ENCODE data around the gene RCAN1. TPM values are rescaled to one million over a fixed set of nuclear protein-coding genes. Genes with fewer than 3 reads are reported as not detected.

The RCAN1 gene
- total and polyA plus RNA-seq, 2 of the 4 experiments (the other 2 are of a cell fraction): 53.5 to 175 TPM

DNA sequence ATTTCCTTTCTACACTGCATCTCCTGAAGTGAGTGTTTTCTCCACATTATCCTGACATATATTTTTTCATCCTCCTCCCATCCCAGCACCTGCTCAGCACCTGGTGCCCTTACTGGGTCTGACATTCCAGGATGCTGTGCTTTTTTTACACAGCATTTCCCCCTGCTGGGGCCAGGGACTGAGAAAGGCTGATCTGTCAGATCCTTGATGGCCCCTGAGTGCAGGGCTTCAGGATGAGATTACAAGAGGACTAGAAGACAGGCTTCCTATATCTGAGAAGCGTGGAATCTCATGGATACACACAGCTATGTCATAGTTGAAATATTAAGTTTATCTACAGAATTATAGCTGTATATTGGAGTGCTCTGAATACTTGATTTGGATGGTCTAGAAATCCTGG, 24.4 kb downstream of the RCAN1 start:
- no peak overlapping the region for H3K23ac ChIP-seq (ENCODE audit: low read depth, low read length)
- H2AK5ac ChIP-seq (ENCODE audit: low read depth, low read length): no peak overlapping the region
- H2BK20ac ChIP-seq (ENCODE audit: low read depth, low read length): no peak overlapping the region
- DNase-seq (no peak), ATAC-seq (ENCODE audit: low read depth) (no peak)
- CTCF ChIA-PET: interaction anchor here (1.0 kb wide), 1 partner anchor 79 kb away, joined by 3 read pairs; no protein-coding TSS in a partner anchor
- H4K8ac ChIP-seq (ENCODE audit: low read depth in 2 of 2, low read length in 2 of 2): no peak overlapping the region
- H3K9me3 ChIP-seq (ENCODE audit: control insufficient read depth, insufficient read depth, low read length): no peaks in the 10 kb centered on the region
- H3K79me1 ChIP-seq (ENCODE audit: low read depth in 1 of 2, low read length in 2 of 2): peaks cover 12 to 23% of the 10 kb centered on the region in 2 experiments; a peak in 3 of 4 replicates
- H3K4me3 ChIP-seq (ENCODE audit: insufficient read depth, low read depth, low read length): no peak overlapping the region
- no CpG with 5 or more reads among the region's 1 CpG for WGBS, 2 experiments (ENCODE audit: extremely low coverage in 2 of 2, insufficient read length in 1 of 2)
- no peak overlapping the region for H3K14ac ChIP-seq (replicated peaks; ENCODE audit: low read depth, low read length)
- H3K56ac ChIP-seq (ENCODE audit: extremely low read depth, insufficient read depth, low read length): no peak overlapping the region
- dilution Hi-C loops (cut with HindIII; ENCODE audit: low sequenced_read_pairs, unreplicated experiment) (no loop called here), in situ Hi-C loops (cut with MboI; ENCODE audit: low sequenced_read_pairs) (no loop called here), intact Hi-C loops (cut with micrococcal nuclease) (no loop called here)
- no peak overlapping the region for H2BK5ac ChIP-seq (ENCODE audit: low read depth, low read length, poor library complexity, severe bottlenecking)
- no peak overlapping the region for H3K4ac ChIP-seq (ENCODE audit: low read depth, low read length)
- H3K4me1 ChIP-seq (ENCODE audit: control insufficient read depth, insufficient read depth, low read length): peaks cover 5% of the 10 kb centered on the region; the same call in 1 of the 2 replicates
- no peak overlapping the region for H2BK15ac ChIP-seq (ENCODE audit: low read depth, low read length)
- H3K9me1 ChIP-seq (ENCODE audit: insufficient read depth, low read length): peaks cover 8% of the 10 kb centered on the region; the same call in 1 of the 2 replicates
- no peak overlapping the region for H2BK120ac ChIP-seq (ENCODE audit: low read depth, low read length)
- no peak overlapping the region for H3K4me2 ChIP-seq (ENCODE audit: low read depth, low read length)
- H3K18ac ChIP-seq (ENCODE audit: low read depth, low read length): no peak overlapping the region
- no peak overlapping the region for H3K27ac ChIP-seq (ENCODE audit: insufficient read depth, low read length)
- no peak overlapping the region for H2AFZ ChIP-seq (replicated peaks; ENCODE audit: low read length, poor library complexity)
- H3K36me3 ChIP-seq (ENCODE audit: control insufficient read depth, insufficient read depth, low read length): no peaks in the 10 kb centered on the region
- no peak overlapping the region for H2AK9ac ChIP-seq (replicated peaks; ENCODE audit: low read depth, low read length, poor library complexity)
- BruUV-seq (replicated peaks): no TSS peak
- no peak overlapping the region for H4K5ac ChIP-seq (ENCODE audit: low read depth, low read length)
- no peak overlapping the region for H4K91ac ChIP-seq (ENCODE audit: insufficient read depth, low read depth, low read length)
- H3K27me3 ChIP-seq (ENCODE audit: control insufficient read depth, insufficient read depth, low read length): no peaks in the 10 kb centered on the region
- no peak overlapping the region for H3K9ac ChIP-seq (ENCODE audit: low read depth, low read length)
- no peaks in the 10 kb centered on the region for H4K20me1 ChIP-seq (ENCODE audit: insufficient read depth, low read length)
- TF ChIP-seq CHD1 (IDR thresholded peaks at IDR 0.05; ENCODE audit: low read depth, low read length) (no peak), BHLHE40 (IDR thresholded peaks at IDR 0.05; ENCODE audit: low read depth, low read length) (no peak)
- TF ChIP-seq, protein P1, sequence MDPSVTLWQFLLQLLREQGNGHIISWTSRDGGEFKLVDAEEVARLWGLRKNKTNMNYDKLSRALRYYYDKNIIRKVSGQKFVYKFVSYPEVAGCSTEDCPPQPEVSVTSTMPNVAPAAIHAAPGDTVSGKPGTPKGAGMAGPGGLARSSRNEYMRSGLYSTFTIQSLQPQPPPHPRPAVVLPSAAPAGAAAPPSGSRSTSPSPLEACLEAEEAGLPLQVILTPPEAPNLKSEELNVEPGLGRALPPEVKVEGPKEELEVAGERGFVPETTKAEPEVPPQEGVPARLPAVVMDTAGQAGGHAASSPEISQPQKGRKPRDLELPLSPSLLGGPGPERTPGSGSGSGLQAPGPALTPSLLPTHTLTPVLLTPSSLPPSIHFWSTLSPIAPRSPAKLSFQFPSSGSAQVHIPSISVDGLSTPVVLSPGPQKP (IDR thresholded peaks at IDR 0.05; ENCODE audit: borderline replicate concordance, low read depth, low read length): no peak
- POLR2A ChIA-PET (ENCODE audit: unreplicated experiment): no interaction called here

All from IMR-90 (cell line).